ENCODE data around the gene ABCC10. TPM values are rescaled to one million over a fixed set of nuclear protein-coding genes. Genes with fewer than 3 reads are reported as not detected.
"Not testable (repeated sequence)": the region's sequence is repeated elsewhere in the genome, so short reads cannot be mapped to it uniquely, and the experiment has no call there.

Gene ABCC10
- total RNA-seq, 1 donor from 2014 or later, result 11.7 TPM

DNA sequence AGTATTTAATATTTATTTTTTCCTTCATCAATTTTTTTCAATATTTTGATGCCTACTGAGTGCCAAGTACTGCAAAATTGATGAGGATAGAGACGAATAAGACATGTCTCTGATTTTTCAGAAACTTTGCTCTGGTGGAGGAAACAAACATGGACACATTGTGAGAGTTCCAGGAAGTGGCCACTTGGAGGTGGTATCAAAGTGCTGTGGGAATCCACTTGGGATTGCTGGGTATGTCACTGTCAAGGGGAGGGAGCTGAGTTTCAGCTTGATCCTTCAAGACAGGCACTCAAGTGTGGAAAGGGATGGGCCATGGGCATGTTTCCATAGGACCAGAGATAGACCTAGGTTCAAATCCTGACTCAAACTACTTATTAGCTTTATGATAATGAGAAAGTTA, 24.5 kb upstream of the ABCC10 start:
- no peaks in the 10 kb centered on the region for H3K36me3 ChIP-seq
- H3K9me3 ChIP-seq (replicated peaks), result no peaks in the 10 kb centered on the region
- peaks cover under 1% of the 10 kb centered on the region for H3K27me3 ChIP-seq (ENCODE audit: low read depth)
- no peak for TF ChIP-seq CTCF (IDR thresholded peaks at IDR 0.05; ENCODE audit: borderline replicate concordance)
- H3K4me1 ChIP-seq, result peaks cover 9% of the 10 kb centered on the region
- intact Hi-C loops (cut with micrococcal nuclease), result no loop called here
- H3K4me3 ChIP-seq, result no peak overlapping the region
- DNase-seq, result no peak
- no peak overlapping the region for H3K27ac ChIP-seq (replicated peaks)

- Histone ChIP-seq H3K4me3 (no peak overlapping the region), H3K27ac (replicated peaks) (no peak overlapping the region), H3K36me3 (no peaks in the 10 kb centered on the region), H3K27me3 (ENCODE audit: low read depth) (peaks cover 7% of the 10 kb centered on the region), H3K9me3 (replicated peaks) (no peaks in the 10 kb centered on the region), H3K4me1 (peaks cover 9% of the 10 kb centered on the region)
- intact Hi-C loops (cut with micrococcal nuclease), result no loop called here
- TF ChIP-seq CTCF (IDR thresholded peaks at IDR 0.05; ENCODE audit: borderline replicate concordance), result no peak
- DNase-seq, result no peak
These were observed 22.0 kb upstream of the ABCC10 start for GRCh38 chr6:43405354-43405753.

GRCh38 chr6:43407296-43407695, 20.0 kb upstream of the ABCC10 start:
- DNase-seq, result no peak
- no peaks in the 10 kb centered on the region for H3K9me3 ChIP-seq (replicated peaks)
- no peak overlapping the region for H3K27ac ChIP-seq (replicated peaks)
- no peak overlapping the region for H3K4me3 ChIP-seq
- no peak for TF ChIP-seq CTCF (IDR thresholded peaks at IDR 0.05; ENCODE audit: borderline replicate concordance)
- intact Hi-C loops (cut with micrococcal nuclease), result no loop called here
- H3K4me1 ChIP-seq, result peaks cover 1% of the 10 kb centered on the region
- H3K27me3 ChIP-seq (ENCODE audit: low read depth), result peaks cover 13% of the 10 kb centered on the region
- H3K36me3 ChIP-seq, result no peaks in the 10 kb centered on the region

- Histone ChIP-seq H3K4me3 (no peak overlapping the region), H3K4me1 (no peaks in the 10 kb centered on the region), H3K27ac (replicated peaks) (no peak overlapping the region), H3K9me3 (replicated peaks) (no peaks in the 10 kb centered on the region), H3K27me3 (ENCODE audit: low read depth) (peaks cover 23% of the 10 kb centered on the region), H3K36me3 (no peaks in the 10 kb centered on the region)
- intact Hi-C loops (cut with micrococcal nuclease), result no loop called here
- TF ChIP-seq CTCF (IDR thresholded peaks at IDR 0.05; ENCODE audit: borderline replicate concordance), result no peak
- no peak for DNase-seq
These were observed 19.1 kb upstream of the ABCC10 start for GRCh38 chr6:43408259-43408658.

DNA sequence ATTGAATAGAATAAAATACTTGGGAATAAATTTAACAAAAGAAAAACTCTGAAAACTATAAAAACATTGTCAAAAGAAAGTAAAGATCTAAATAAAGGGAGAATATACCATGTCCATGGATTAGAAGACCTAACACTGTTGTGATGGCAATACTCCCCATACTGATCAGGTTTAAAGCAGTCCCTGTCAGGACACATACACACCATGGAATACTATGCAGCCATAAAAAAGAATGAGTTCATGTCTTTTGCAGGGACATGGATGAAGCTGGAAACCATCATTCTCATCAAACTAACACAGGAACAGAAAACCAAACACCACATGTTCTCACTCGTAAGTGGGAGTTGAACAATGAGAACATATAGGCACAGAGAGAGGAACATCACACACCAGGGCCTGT, 16.6 kb upstream of the ABCC10 start:
- H3K27me3 ChIP-seq (ENCODE audit: low read depth), result peaks cover 32% of the 10 kb centered on the region
- DNase-seq; H3K9me3 ChIP-seq (replicated peaks); H3K27ac ChIP-seq (replicated peaks); H3K36me3 ChIP-seq; intact Hi-C loops (cut with micrococcal nuclease); H3K4me3 ChIP-seq; H3K4me1 ChIP-seq: not testable (repeated sequence)

DNA sequence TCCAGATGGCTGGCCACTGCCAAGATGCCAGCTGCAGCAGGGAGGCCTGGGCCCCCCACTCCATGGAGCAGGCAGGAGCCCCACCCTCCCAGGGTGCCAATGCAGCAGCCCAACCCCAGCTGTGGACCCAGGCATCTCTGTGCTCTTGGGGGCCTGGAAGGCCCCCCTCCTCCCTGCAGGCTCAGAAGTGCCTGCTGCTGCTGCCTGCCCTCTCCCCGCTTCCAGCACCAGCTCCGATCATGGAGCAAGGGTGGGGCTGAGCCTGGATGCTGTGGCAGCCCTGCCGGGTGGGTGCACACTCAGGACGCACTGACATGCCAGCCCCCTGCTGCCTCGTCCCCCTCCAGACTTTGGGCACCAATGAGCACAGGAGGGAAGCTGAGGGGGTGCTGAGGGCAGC, 14.8 kb upstream of the ABCC10 start:
- no peak for TF ChIP-seq CTCF (IDR thresholded peaks at IDR 0.05; ENCODE audit: borderline replicate concordance)
- Histone ChIP-seq H3K4me1 (no peaks in the 10 kb centered on the region), H3K27me3 (ENCODE audit: low read depth) (peaks cover 41% of the 10 kb centered on the region), H3K9me3 (replicated peaks) (no peaks in the 10 kb centered on the region), H3K36me3 (no peaks in the 10 kb centered on the region), H3K27ac (replicated peaks) (no peak overlapping the region), H3K4me3 (no peak overlapping the region)
- DNase-seq, result no peak
- intact Hi-C loops (cut with micrococcal nuclease), result no loop called here
